Breast epithelium (tissue), 3 donors: ENCODE results near the gene ZNF385A.

Source experiments
- POLR2A ChIP-seq: fragments of 450-650 bp; IDR thresholded peaks from one replicate; pipeline ENCODE4 v1.6.1; 2016; ENCODE audit warnings: antibody characterized with exemption, mild to moderate bottlenecking, moderate library complexity
- TF ChIP-seq, protein P1 (sequence below), 3 donors: fragments of 450-650 bp; IDR thresholded peaks; one replicate each; pipeline ENCODE4 v1.5.1; 2016 to 2017; ENCODE audit warnings: antibody characterized with exemption in 3 of 3, mild to moderate bottlenecking in 3 of 3, moderate library complexity in 3 of 3

DNA sequence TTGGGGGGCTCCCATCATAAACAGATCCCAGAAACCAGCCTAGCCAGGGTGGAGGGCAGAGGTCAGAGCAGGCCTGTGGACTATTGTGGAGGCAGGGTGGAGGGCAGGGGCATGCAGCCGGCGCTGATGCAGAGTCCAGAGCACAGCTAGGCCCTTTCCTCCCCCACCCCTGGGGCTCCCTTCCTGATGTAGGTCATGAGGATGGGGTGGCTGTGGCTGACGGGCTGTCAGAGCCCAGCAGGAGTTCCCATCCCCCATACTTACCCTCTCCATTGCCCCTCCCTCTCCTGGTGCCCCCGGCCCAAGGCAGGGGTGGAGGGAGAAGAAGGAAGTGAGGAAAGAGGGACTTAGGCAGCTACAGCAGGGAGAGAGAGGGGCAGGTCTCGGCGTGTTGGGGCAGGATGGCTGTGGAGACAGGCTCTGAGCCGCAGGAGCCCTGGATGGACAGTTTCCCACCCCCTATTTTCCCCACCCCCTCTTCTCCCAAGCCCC lies 5.7 kb upstream of the ZNF385A start:
- TF ChIP-seq POLR2A, result no peak
- TF ChIP-seq, protein P1, sequence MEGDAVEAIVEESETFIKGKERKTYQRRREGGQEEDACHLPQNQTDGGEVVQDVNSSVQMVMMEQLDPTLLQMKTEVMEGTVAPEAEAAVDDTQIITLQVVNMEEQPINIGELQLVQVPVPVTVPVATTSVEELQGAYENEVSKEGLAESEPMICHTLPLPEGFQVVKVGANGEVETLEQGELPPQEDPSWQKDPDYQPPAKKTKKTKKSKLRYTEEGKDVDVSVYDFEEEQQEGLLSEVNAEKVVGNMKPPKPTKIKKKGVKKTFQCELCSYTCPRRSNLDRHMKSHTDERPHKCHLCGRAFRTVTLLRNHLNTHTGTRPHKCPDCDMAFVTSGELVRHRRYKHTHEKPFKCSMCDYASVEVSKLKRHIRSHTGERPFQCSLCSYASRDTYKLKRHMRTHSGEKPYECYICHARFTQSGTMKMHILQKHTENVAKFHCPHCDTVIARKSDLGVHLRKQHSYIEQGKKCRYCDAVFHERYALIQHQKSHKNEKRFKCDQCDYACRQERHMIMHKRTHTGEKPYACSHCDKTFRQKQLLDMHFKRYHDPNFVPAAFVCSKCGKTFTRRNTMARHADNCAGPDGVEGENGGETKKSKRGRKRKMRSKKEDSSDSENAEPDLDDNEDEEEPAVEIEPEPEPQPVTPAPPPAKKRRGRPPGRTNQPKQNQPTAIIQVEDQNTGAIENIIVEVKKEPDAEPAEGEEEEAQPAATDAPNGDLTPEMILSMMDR (IDR thresholded peaks at IDR 0.05), result no peak
